NK-92 (cell line): ENCODE measurements around the gene ST14.

ENCODE experiments used
- DNase-seq: peaks from one replicate; lab custom pipeline; 2025; ENCODE audit not compliant: unreplicated experiment; lab: John Stamatoyannopoulos, UW

Gene ST14

DNA sequence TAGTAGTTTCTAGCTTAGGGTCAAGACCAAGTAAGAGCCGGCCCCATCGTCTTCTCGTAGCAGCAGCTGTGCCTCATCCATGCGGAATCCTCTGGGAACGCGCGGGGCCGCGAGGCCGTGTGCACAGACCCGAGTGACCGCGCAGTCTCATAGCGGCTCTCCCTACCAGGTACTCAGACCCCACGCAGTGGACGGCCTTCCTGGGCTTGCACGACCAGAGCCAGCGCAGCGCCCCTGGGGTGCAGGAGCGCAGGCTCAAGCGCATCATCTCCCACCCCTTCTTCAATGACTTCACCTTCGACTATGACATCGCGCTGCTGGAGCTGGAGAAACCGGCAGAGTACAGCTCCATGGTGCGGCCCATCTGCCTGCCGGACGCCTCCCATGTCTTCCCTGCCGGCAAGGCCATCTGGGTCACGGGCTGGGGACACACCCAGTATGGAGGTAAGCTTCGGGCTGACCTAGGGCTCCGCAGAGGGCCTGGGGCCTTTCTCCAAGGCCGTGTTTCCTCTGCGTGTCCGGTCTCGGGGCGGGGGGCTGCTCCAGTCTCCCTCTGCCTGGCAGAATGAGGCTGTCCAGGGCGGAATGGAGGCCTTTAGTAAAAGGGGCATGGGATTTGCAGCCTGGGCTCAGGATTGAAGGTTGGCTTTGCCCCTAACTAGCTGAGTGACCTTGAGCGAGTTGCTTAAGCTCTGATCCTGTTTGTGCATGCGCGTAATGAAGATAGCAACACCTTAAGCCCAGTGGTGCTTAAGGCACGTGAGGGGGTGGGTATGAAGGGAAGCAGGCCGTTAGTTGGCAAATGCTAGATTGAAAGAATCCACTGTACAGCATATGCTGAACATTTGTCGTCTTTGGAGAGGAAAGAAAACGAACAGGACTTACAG lies 48.9 kb downstream of the ST14 start:
- no peak for DNase-seq

DNA sequence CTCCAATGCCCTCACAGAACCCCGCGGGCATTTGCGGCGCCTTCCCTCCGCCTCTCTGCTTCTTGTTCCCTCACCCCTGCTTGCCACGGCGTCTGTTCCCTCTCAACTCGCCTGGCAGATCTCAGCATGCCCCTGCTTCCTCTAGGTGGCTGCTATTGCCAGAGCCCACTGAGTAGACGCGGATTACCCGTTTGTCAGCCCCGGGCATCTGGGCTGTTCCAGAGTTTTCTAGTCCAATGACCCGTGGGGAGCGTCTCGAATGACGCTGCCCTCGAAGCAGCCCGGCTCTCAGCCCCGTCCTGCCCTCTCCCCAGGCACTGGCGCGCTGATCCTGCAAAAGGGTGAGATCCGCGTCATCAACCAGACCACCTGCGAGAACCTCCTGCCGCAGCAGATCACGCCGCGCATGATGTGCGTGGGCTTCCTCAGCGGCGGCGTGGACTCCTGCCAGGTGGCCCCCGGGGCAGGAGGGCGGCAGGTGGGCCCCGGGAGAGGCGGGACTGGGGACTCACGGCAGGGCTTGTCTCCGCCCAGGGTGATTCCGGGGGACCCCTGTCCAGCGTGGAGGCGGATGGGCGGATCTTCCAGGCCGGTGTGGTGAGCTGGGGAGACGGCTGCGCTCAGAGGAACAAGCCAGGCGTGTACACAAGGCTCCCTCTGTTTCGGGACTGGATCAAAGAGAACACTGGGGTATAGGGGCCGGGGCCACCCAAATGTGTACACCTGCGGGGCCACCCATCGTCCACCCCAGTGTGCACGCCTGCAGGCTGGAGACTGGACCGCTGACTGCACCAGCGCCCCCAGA lies 49.7 kb downstream of the ST14 start:
- DNase-seq = no peak

DNA sequence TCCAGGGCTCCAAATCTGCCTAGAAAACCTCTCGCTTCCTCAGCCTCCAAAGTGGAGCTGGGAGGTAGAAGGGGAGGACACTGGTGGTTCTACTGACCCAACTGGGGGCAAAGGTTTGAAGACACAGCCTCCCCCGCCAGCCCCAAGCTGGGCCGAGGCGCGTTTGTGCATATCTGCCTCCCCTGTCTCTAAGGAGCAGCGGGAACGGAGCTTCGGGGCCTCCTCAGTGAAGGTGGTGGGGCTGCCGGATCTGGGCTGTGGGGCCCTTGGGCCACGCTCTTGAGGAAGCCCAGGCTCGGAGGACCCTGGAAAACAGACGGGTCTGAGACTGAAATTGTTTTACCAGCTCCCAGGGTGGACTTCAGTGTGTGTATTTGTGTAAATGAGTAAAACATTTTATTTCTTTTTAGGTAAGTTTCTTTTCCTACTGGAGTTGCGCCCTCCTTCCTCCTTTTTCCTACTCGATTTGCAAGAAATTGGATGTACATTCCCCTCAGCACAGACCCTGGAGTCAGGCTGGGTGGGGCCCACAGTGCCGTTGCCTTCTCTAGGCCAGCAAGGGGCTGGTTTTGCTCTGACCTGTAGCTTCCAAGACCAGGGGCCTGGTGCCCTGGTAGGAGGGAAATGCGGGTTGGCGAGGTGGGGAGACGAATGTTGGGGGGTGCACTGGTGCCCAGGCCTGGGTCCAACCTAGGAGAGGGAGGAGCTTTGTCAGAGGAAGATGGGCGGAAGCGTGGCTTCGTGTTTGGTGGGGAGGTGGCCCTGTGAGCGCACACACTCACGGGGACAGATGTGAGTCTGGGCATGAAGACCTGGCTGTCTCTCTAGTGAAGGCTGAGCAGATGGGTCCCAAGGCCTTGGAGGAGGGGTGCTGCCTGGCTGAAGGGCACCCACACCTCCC lies 50.6 kb downstream of the ST14 start:
- DNase-seq = no peak

DNA sequence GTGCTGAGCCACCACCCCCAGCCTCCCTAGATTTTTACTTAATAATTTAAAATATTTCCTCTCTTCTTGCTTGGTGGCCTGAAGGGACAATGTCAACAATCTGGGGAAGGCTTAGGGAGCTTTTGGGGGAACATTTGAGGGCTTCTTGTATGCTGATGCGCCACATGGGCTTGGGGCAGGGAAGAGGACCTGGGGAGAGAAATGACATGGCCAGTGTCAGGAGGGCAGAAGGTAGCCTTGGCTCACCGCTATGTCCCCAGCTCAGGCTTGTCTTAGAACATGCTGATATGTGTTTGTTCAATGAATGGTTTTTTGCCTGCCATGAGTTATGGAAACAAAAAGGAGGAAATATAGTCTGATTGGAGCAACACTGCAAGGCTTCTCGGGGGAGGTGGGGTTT lies 51.6 kb downstream of the ST14 start:
- no peak for DNase-seq

DNA sequence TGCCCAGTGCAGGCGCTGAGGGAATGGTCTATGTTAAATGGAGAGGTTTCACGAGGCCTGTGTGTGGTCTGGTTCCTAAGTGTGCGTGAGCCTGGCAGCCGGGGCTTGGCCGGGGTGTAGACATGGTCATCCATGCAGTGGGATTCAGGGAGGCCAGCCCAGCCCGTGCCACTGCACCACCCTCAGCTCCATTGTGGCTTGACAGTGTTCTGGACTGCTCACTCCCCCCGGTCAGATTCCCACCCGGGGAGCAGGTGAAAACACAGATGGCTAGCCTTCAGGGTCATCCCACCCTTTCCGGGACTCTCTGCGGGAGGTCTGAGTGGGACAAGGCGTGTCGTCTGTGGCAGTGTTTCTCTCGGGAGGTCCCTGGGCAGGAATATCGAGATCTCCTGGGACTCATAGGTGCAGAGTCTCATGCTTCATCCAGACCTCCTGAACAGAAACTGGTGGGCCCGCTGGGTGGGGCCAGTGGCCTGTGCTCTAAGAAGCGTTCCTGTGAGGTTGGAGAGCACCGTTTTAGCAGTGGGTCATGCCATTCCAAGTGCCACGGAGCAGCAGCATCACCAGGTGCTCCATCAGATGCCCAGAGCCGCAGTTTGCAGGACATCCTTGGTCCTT lies 52.3 kb downstream of the ST14 start:
- DNase-seq = no peak

DNA sequence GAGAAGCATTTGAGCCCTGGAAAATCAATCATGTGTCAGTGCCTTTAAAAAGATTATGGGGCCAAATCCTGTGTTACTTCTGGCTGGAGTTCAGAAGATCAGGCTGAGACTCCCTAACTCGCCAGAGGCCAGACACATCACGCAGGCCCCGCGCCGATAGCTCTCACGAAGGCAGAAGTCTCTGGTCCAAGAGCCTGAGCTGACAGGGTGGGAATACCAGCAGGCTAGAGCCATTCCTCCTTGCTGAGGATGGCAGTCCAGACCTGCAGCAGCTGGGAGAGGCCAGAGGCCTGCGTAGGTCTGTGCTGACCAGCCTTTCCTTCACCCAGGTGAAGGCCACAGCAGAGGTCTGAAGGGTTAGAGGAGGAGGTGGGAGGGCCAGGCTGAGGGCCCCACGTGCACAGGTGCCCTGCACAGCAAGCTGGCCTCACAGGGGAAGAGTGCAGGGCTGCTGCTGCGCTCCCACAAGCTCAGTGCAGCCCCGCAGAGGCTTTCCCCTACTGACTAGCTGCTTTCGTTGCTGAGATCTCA lies 52.9 kb downstream of the ST14 start:
- no peak for DNase-seq

DNA sequence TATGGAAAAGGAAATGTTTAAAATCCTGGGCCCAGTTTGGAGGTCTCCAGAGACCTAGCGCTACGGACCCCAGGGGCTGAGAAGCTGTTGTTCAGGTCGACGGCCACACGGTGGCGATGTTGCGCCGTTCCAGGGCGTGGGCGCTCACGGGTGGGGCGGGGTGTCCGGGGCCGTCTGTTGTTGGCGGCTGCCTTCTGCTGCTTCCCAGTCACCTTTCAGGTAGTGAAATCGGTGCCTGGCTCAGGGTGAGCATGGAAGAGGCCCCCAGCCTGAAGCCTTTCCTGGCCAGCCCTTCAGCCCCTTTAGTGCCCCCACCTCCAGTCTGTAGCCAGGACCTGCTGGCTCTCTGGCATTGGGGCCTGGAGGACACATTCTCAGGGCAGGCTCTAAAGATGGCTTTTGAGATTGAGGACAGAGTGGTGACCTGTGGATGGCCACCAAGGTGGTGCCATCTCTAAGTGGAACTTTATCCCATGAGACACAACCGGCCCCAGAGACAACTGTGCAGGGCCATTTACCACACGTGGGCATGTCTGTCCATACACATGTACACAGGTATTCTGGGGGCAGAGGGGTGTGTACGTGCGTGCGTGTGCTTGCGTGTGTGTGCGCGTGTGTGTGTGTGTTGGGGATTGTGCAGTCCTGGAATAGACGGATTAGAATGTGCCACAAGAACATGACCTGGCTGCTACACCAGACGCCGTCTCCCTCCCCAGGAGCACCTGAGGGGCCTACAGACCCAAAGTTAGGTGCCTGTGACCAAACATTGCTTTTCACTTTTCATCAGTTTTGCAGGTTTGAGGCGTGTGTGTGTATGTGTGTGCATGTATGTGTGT lies 53.8 kb downstream of the ST14 start:
- DNase-seq = no peak

DNA sequence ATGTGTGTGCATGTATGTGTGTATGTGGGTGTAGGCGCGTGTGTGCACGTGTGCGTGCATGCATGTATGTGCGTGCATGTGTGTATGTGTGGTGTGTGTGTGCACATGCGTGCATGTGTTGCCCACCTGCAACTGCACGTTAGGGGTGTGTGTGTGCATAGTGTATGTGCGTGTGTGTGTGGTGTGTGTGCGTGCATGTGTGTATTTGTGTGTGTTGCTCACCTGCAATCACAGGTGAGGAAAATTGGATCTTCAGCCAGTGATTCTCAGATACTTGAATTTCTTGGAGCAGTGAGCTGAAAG lies 54.3 kb downstream of the ST14 start:
- no peak for DNase-seq

DNA sequence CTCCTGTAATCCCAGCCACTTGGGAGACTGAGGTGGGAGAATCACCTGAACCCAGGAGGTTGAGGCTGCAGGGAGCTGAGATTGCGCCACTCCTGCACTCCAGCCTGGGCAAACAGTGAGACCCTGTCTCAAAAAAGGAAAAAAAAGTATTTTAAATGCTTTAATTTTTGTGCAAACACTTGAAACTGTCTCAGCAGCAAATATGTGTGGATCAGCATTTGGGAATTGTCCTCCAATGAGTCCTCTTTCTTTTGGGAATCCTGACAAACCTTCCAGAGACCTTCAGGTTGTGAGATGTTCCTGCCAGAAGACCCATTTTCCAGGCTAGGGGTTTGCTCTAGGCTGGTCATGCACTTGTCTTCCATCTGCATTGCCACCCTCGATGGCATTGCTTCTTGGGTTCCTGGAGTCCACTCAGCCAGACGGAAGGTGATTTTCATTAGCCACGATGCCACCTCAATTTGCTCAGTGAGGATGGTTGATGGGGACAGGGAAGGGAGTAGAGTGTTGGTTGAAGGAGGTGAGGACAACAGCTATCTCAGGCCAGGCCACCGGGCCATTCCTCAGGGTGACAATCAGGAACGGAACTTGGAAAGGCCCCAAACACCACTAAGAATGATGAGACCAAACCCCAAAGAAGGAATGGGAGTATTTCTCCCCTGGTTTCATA lies 55.4 kb downstream of the ST14 start:
- DNase-seq = no peak

DNA sequence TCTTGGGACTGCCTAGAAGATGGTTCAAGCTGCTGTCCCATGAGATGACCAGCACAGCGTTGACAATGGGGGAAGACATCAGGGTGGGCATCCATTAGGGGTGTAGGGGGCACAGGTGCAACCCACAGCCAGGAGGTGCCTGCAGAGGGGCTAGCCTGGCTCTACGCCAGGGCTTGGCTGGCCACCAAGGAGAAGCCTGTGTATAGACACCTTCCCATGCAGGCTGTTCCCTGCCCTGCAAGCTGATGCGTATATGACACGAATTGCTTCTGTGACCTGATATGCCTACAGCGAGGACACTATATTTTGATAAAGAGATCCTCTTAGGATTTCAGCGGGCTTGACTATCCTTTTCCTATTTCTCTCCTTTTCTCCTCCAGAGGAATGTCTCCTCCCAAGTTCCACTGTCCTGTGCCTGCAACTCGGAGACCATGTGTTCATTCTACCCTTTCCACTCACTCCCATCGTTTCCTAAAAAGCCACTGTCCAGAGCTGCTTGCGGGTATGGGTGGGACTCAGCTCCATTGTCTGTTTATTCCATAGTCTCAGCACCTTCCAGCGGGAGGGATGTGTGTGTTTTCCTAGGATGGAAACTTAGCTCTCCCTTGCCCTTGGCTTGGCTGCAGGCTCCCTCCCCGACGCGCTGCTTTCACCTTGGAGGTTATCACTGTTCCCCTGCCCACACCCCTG lies 56.1 kb downstream of the ST14 start:
- no peak for DNase-seq

DNA sequence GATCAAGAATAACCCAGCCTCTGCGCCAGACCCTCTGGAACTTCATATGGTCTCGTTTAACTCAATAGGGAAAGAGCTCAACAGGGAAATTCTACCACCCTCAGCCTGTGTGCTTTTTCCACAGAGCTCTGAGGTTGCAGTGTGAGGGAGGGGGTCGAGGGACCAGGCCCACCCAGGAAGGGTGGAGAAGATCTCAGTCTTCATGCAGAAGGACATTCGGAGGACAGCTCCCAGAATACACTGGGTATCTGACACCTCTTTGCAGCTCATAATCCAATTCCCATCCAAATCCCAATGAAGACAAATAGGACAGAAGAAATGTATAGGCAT lies 56.6 kb downstream of the ST14 start:
- no peak for DNase-seq

DNA sequence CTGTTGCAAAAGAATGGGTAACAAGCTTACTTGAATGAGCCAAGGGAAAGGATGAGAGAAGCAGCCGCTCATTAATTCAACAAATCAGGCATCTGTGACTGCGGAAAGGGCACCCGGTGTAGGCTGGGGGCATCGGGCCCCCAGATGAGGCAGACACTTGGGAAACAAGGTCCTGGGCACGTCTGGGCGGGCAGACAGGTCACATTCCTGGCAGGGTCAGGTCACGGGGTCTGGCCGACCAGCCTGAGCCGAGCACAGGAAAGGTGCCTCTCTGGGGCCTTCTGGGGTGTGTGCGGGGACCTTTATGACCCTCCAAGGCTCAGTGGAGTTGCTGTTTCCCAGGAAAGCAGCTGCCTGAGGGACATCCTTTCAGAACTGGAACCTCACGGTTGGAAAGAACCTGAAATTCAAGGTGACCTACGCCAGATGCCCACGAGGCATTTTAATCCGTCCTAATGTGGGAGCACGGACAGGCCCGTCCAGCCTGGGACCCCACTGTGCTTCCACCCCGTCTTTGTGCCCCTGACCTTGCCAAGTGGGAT lies 57.1 kb downstream of the ST14 start:
- no peak for DNase-seq

DNA sequence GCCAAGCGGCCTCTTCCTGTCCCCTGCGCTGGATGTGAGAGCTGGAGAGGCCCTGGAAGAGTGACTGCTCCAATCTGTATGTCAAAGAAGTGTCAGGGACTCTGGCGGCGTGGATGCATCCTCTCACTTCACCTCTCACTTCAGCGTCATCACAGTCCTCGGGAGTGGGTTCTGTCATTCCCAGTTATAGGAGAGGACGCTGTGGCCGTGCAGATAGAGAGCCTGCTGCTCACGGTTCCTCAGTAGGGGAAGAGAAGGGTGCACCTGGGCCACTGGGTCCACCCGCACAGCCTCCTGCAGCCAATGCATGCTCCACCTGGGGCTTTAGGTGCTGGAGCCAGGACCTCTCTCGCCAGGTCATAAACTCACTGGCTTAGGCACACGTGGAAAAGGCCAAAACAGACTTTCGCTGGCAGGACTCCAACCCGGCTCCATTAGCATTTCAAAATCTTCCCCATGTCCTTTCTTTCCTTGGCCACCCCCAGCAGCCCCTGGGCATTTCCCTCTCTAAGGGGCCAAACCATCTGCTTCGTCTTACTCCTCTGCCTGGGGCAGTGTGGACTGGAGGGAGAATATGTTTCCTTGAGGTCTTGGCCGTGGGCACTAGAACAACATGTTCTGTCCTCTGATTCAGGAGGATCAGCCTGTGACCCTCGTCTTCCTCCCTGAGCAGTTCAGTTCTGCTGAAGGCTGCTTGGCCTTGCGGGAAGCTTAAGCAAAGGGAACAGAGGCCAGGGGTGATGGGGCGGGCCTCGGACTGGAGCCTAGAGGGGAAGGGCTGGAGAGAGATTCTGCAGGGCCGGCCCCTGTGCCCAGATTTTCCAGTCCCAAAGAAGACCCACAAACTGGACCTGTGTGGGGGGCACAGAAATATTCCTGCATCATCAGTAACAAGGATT lies 57.8 kb downstream of the ST14 start:
- no peak for DNase-seq

DNA sequence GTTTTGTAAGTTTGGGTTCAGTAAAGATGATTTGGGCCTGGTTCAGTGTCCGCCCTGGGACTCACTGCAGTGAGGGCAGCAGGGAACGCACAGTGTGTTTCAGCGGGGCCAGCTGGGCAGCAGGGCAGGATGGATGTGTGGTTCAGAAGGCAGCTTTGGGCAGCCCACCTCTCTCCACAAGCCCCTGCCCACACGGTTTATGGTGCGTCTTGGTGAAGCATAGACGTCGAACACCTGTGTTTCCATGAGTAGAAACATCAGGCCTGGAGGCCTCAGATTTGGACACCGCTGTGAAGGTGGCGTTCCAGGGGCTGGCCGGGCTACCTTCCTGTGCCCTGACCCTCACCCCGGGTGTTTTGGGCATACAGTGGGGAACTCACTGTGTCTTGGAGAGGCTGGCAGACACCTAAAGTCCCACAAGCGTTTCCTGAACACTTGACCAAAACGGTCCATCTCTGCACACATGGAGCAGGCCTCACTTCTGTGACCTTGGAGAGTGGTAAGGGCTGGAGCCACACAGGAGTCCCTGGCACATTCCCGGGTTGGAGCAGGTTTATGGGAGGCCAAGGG lies 59.0 kb downstream of the ST14 start:
- DNase-seq = no peak

DNA sequence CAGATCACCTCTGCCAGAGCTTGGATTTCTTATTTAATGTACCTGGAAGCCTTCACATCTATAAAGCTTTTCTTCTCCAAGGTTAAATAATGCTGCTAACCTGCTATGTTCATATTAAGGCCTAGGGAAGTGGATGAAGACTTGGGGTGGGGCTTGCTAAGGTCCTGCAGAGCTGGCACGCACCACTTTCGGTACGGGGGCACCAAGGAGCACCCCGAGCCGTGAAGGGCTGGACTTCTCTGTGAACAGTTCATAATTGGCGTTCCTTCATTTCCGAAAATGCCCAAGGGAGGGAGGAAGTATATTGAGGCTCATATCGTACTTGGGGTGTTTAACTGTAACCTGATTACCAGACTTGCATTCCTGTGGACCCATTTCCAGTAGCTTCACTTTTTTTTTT lies 59.6 kb downstream of the ST14 start:
- DNase-seq = no peak

DNA sequence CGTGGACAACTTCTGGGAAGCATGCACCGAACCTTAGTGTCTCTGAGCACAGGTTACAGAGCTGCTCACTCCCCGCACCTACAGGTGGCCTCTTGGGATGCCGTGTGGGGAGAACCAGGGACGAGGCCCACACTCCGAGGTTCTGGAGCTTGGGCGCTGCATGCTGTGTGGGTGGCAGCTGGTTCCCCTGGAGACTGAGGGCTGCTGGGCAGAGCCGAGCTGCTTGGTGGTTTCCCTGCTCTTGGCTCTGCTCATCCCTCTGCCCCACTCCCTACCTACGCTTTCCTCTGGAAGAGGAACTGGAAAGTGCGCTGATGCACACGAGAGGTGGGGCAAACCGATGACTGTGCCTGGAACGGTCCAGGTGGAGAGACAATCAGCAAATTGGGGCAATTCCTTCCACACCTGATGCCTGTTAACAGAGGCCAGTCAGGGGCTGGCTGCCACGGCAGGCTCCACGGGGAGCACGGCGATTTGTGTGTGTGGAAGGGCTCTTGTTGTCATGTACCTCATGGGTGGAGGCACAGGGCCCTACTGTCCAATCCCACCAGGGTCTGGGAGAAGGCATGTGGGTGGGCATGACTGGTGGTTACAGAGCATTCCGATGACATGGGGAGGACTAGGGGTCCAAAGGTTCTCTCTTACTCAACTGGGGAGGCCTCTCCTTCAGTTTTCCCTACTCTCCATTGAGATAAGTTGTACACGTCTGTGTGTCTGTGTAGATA lies 60.9 kb downstream of the ST14 start:
- no peak for DNase-seq
